ENCODE measurements around the gene SMAP1. TPM values are rescaled to one million over a fixed set of nuclear protein-coding genes. Genes with fewer than 3 reads are reported as not detected.

The SMAP1 gene
- total and polyA plus RNA-seq, 9 of the 15 experiments (the other 6 are each of a cell fraction or from before 2014, with no cell fraction given), result 11.4 to 26.4 (median 15.5) TPM

DNA sequence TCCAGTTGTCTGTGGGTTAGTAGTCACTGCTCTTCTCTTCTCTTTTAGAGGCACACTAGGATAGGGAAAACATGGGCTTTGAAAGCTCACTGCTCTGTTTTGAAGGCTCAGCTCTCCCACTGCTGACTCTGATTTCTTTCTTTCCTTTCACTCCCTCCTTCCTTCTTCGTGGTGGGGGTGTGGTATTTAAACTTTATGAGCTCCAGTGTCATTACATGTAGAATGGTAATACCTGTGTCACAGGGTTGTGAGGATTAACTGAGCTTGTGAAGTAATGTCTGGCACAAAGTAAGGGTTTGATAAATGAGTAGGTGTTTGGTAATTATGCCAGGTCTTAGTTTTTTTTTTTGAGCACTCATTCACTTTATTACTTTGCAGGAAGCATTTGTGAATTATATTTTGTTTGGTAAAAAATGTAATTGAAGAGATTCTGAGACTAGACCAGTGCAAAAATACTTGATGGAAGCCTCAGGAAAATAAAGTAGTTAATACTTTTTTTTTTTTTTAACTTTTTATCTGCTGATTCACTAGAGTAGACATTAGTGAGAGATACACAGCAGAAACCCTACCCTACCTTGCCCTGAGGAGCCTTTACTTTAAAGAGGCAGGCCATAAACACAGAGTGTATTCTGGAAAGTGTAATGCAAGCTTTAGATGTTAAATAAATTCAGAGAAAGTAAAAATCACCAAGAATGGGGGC is 17.3 kb downstream of the SMAP1 start:
- Histone ChIP-seq H4K20me1 (replicated peaks; ENCODE audit: control insufficient read depth, insufficient read depth, low read length) (peaks cover 5% of the 10 kb centered on the region; the same call in 1 of the 2 replicates), H3K9ac (ENCODE audit: insufficient read depth in 1 of 2, low read depth in 2 of 2, low read length in 2 of 2) (no peak overlapping the region), H2AFZ (ENCODE audit: low read depth, low read length) (no peak overlapping the region), H3K9me3 (replicated peaks; ENCODE audit: control insufficient read depth, insufficient read depth, low read depth, low read length) (no peaks in the 10 kb centered on the region), H3K36me3 (ENCODE audit: control insufficient read depth, insufficient read depth, low read length) (no peaks in the 10 kb centered on the region), H3K4me3 (no peak overlapping the region), H3K9me1 (ENCODE audit: control insufficient read depth, insufficient read depth, low read length) (no peaks in the 10 kb centered on the region), H3K79me2 (ENCODE audit: control insufficient read depth, insufficient read depth, low read length) (peaks cover 3% of the 10 kb centered on the region; the same call in 1 of the 3 replicates), H3K27ac (ENCODE audit: extremely low read depth, low read depth, low read length) (no peak overlapping the region), H3K27me3 (ENCODE audit: control insufficient read depth in 2 of 2, insufficient read depth in 2 of 2, low read length in 2 of 2) (no peaks in the 10 kb centered on the region), H3K4me2 (ENCODE audit: insufficient read depth, low read length) (no peak overlapping the region), H3K4me1 (replicated peaks in 1 of 2; ENCODE audit: control insufficient read depth in 2 of 2, insufficient read depth in 2 of 2, low read length in 2 of 2) (no peaks in the 10 kb centered on the region)
- peak; percentile 25; the same call in 1 of the 3 replicates for ATAC-seq
- intact Hi-C loops (cut with micrococcal nuclease) (loop anchor here (5.0 kb wide), 3 partner anchors 318 to 463 kb away; no protein-coding TSS in a partner anchor), in situ Hi-C loops (cut with MboI) (no loop called here)
- no TSS peak for BruUV-seq (replicated peaks)
- CTCF ChIA-PET (ENCODE audit: low intra/inter-chr PET ratio), result interaction anchor here (0.5 to 1.9 kb wide), 3 partner anchors 21 to 164 kb away, joined by 3 to 8 read pairs (median 3); no protein-coding TSS in a partner anchor
- POLR2A ChIA-PET, result interaction anchor here (0.6 to 1.6 kb wide), 2 partner anchors 13 to 63 kb away, joined by 4 read pairs; no protein-coding TSS in a partner anchor
- no peak for FAIRE-seq
- no peak for DNase-seq (ENCODE audit: extremely low read depth in 1 of 4, low spot score in 3 of 4)
- WGBS (ENCODE audit: insufficient coverage, low coverage, missing lambda C conversion rate), result 0% methylated on average over 1 of the region's 1 CpG
- TF ChIP-seq FOXP1 (CRISPR knock-in tag; IDR thresholded peaks at IDR 0.05), result no peak
- TF ChIP-seq FOXJ2 (tag; IDR thresholded peaks at IDR 0.05), result no peak
- TF ChIP-seq ZNF316 (IDR thresholded peaks at IDR 0.05), result no peak
- TF ChIP-seq TSHZ1 (CRISPR knock-in tag; IDR thresholded peaks at IDR 0.05), result no peak
- no peak for TF ChIP-seq TRIM25 (IDR thresholded peaks at IDR 0.05; ENCODE audit: borderline replicate concordance)
- TF ChIP-seq RFX5 (IDR thresholded peaks at IDR 0.05; ENCODE audit: low read depth, low read length), result no peak
- TF ChIP-seq RCOR1 (IDR thresholded peaks at IDR 0.05; ENCODE audit: borderline replicate concordance in 1 of 2, low read depth in 2 of 2, low read length in 2 of 2), result no peak
- no peak for TF ChIP-seq YBX1 (IDR thresholded peaks at IDR 0.05)
- no peak for TF ChIP-seq PTBP1 (IDR thresholded peaks at IDR 0.05; ENCODE audit: low read depth, low read length)
- TF ChIP-seq, protein P1, sequence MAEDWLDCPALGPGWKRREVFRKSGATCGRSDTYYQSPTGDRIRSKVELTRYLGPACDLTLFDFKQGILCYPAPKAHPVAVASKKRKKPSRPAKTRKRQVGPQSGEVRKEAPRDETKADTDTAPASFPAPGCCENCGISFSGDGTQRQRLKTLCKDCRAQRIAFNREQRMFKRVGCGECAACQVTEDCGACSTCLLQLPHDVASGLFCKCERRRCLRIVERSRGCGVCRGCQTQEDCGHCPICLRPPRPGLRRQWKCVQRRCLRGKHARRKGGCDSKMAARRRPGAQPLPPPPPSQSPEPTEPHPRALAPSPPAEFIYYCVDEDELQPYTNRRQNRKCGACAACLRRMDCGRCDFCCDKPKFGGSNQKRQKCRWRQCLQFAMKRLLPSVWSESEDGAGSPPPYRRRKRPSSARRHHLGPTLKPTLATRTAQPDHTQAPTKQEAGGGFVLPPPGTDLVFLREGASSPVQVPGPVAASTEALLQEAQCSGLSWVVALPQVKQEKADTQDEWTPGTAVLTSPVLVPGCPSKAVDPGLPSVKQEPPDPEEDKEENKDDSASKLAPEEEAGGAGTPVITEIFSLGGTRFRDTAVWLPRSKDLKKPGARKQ (CRISPR knock-in tag; IDR thresholded peaks at IDR 0.05), result no peak
- TF ChIP-seq FOXJ3 (CRISPR knock-in tag; IDR thresholded peaks at IDR 0.05), result no peak
- no peak for TF ChIP-seq PHB2 (IDR thresholded peaks at IDR 0.05; ENCODE audit: low read depth)
- TF ChIP-seq, protein P2, sequence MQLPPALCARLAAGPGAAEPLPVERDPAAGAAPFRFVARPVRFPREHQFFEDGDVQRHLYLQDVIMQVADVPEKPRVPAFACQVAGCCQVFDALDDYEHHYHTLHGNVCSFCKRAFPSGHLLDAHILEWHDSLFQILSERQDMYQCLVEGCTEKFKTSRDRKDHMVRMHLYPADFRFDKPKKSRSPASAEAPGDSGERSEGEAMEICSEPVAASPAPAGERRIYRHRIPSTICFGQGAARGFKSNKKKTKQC (CRISPR knock-in tag; IDR thresholded peaks at IDR 0.05), result no peak

All from K562 (cell line).